ENCODE results near the gene EDARADD.

DNA sequence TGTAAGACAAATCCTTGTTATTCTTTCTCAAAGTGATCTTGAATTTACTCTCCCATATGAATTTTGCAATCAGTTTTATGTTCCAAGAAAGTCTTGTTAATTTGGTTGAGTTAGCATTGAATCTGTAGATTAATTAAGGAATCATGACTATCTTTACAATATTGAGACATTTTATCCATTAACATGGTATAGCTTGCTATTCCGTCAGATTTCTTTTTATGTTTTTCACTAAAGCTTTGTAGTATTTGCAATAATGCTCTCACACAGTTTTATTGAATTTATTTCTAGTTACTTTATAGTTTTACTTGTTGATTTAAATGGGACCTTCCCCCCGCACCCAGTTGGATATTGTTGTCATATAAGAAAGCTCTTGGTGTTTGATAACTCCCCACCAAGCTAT, 5.8 kb upstream of the EDARADD start:
- no peak for TF ChIP-seq POLR2AphosphoS5 (IDR thresholded peaks at IDR 0.05)
- TF ChIP-seq, protein P1, sequence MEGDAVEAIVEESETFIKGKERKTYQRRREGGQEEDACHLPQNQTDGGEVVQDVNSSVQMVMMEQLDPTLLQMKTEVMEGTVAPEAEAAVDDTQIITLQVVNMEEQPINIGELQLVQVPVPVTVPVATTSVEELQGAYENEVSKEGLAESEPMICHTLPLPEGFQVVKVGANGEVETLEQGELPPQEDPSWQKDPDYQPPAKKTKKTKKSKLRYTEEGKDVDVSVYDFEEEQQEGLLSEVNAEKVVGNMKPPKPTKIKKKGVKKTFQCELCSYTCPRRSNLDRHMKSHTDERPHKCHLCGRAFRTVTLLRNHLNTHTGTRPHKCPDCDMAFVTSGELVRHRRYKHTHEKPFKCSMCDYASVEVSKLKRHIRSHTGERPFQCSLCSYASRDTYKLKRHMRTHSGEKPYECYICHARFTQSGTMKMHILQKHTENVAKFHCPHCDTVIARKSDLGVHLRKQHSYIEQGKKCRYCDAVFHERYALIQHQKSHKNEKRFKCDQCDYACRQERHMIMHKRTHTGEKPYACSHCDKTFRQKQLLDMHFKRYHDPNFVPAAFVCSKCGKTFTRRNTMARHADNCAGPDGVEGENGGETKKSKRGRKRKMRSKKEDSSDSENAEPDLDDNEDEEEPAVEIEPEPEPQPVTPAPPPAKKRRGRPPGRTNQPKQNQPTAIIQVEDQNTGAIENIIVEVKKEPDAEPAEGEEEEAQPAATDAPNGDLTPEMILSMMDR (IDR thresholded peaks at IDR 0.05): no peak
- no peak for TF ChIP-seq POLR2A (IDR thresholded peaks at IDR 0.05)
